ENCODE data around the gene RPS26. TPM values are rescaled to one million over a fixed set of nuclear protein-coding genes. Genes with fewer than 3 reads are reported as not detected.

The RPS26 gene
- total and polyA plus RNA-seq, 2 of the 13 experiments (the other 11 are each of a cell fraction or from before 2014, with no cell fraction given) = 150 to 421 TPM

DNA sequence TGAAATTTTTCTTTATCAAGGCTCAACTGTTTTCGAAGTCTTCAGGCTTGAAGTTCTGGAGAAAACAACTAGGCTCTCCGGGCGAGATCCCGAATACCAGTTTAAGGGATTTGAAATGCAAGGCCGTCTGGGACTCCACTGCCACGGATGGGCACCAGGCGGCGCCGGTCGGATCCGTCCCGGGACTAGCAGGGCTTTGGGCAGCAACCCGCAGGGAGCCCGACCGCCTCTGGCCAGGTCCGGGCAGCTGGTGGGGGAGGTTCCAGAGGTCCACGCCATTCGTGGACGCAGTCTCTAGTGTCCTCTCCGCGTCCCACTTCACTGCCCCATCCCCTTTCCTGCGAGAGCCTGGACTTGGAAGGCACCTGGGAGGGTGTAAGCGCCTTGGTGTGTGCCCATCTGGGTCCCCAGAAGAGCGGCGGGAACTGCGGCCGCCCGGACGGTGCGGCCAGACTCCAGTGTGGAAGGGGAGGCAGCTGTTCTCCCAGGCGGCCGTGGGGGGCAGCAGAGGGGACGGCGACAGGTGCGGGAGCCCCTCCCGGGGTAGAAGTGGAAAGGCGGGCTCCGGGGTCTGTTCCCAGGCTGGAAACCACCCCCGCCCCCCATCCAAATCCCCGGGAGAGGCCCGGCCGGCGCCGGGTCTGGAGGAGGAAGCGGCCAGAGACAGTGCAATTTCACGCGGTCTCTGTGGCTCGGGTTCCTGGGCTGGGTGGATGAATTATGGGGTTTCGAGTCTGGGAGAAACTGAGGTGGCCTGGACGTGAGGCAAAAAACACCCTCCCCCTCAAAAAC is 37.4 kb downstream of the RPS26 start (continued):
- TF ChIP-seq, protein P1, sequence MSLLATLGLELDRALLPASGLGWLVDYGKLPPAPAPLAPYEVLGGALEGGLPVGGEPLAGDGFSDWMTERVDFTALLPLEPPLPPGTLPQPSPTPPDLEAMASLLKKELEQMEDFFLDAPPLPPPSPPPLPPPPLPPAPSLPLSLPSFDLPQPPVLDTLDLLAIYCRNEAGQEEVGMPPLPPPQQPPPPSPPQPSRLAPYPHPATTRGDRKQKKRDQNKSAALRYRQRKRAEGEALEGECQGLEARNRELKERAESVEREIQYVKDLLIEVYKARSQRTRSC (CRISPR knock-in tag; IDR thresholded peaks at IDR 0.05; ENCODE audit: low read depth) = no peak
- TF ChIP-seq ZNF205 (CRISPR knock-in tag; IDR thresholded peaks at IDR 0.05) (peak; percentile 62; the same call in 1 of the 2 replicates), ZNF776 (CRISPR knock-in tag; IDR thresholded peaks at IDR 0.05) (peak; percentile 1; the same call in 1 of the 2 replicates), RFX3 (CRISPR knock-in tag; IDR thresholded peaks at IDR 0.05) (no peak), ZNF589 (CRISPR knock-in tag; conservative IDR thresholded peaks at IDR 0.05) (no peak), ATF1 (CRISPR knock-in tag; IDR thresholded peaks at IDR 0.05) (no peak), RFXANK (CRISPR knock-in tag; IDR thresholded peaks at IDR 0.05) (no peak), TCF7L2 (IDR thresholded peaks at IDR 0.05; ENCODE audit: low read depth, low read length) (no peak), GPN1 (CRISPR knock-in tag; IDR thresholded peaks at IDR 0.05; ENCODE audit: borderline replicate concordance) (no peak), HNRNPUL1 (IDR thresholded peaks at IDR 0.05; ENCODE audit: low read depth, low read length) (no peak), ZNF329 (CRISPR knock-in tag; IDR thresholded peaks at IDR 0.05; ENCODE audit: low read depth) (no peak), DMAP1 (CRISPR knock-in tag; IDR thresholded peaks at IDR 0.05) (peak; percentile 18; the same call in 1 of the 2 replicates), HNRNPL (IDR thresholded peaks at IDR 0.05; ENCODE audit: low read depth, low read length) (peak; percentile 91), U2AF1 (optimal IDR thresholded peaks at IDR 0.05; ENCODE audit: low read depth, low read length) (no peak), ZNF264 (CRISPR knock-in tag; IDR thresholded peaks at IDR 0.05) (0 out of 2 replicates have a peak, but pooled peaks have one; percentile 22), MTA1 (CRISPR knock-in tag; IDR thresholded peaks at IDR 0.05; ENCODE audit: borderline replicate concordance) (no peak), MED13 (CRISPR knock-in tag; IDR thresholded peaks at IDR 0.05) (no peak), KDM2A (CRISPR knock-in tag; IDR thresholded peaks at IDR 0.05; ENCODE audit: borderline replicate concordance, low read depth) (peak; percentile 89), FOXM1 (CRISPR knock-in tag; IDR thresholded peaks at IDR 0.05) (no peak), ZNF773 (CRISPR knock-in tag; IDR thresholded peaks at IDR 0.05; ENCODE audit: borderline replicate concordance) (no peak), EZH2 (conservative IDR thresholded peaks at IDR 0.05; ENCODE audit: low read depth, low read length) (no peak), ZNF101 (CRISPR knock-in tag; IDR thresholded peaks at IDR 0.05; ENCODE audit: borderline replicate concordance, low read depth) (no peak)
- TF ChIP-seq, protein P2, sequence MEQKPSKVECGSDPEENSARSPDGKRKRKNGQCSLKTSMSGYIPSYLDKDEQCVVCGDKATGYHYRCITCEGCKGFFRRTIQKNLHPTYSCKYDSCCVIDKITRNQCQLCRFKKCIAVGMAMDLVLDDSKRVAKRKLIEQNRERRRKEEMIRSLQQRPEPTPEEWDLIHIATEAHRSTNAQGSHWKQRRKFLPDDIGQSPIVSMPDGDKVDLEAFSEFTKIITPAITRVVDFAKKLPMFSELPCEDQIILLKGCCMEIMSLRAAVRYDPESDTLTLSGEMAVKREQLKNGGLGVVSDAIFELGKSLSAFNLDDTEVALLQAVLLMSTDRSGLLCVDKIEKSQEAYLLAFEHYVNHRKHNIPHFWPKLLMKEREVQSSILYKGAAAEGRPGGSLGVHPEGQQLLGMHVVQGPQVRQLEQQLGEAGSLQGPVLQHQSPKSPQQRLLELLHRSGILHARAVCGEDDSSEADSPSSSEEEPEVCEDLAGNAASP (CRISPR knock-in tag; IDR thresholded peaks at IDR 0.05; ENCODE audit: borderline replicate concordance) = 0 out of 2 replicates have a peak, but pooled peaks have one; percentile 34
- TF ChIP-seq, protein P3, sequence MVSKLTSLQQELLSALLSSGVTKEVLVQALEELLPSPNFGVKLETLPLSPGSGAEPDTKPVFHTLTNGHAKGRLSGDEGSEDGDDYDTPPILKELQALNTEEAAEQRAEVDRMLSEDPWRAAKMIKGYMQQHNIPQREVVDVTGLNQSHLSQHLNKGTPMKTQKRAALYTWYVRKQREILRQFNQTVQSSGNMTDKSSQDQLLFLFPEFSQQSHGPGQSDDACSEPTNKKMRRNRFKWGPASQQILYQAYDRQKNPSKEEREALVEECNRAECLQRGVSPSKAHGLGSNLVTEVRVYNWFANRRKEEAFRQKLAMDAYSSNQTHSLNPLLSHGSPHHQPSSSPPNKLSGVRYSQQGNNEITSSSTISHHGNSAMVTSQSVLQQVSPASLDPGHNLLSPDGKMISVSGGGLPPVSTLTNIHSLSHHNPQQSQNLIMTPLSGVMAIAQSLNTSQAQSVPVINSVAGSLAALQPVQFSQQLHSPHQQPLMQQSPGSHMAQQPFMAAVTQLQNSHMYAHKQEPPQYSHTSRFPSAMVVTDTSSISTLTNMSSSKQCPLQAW (CRISPR knock-in tag; IDR thresholded peaks at IDR 0.05) = peak; percentile 25; the same call in 1 of the 2 replicates
- TF ChIP-seq, protein P4, sequence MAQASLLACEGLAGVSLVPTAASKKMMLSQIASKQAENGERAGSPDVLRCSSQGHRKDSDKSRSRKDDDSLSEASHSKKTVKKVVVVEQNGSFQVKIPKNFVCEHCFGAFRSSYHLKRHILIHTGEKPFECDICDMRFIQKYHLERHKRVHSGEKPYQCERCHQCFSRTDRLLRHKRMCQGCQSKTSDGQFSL (CRISPR knock-in tag; IDR thresholded peaks at IDR 0.05) = peak; percentile 76
- TF ChIP-seq, protein P5, sequence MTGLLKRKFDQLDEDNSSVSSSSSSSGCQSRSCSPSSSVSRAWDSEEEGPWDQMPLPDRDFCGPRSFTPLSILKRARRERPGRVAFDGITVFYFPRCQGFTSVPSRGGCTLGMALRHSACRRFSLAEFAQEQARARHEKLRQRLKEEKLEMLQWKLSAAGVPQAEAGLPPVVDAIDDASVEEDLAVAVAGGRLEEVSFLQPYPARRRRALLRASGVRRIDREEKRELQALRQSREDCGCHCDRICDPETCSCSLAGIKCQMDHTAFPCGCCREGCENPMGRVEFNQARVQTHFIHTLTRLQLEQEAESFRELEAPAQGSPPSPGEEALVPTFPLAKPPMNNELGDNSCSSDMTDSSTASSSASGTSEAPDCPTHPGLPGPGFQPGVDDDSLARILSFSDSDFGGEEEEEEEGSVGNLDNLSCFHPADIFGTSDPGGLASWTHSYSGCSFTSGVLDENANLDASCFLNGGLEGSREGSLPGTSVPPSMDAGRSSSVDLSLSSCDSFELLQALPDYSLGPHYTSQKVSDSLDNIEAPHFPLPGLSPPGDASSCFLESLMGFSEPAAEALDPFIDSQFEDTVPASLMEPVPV (CRISPR knock-in tag; IDR thresholded peaks at IDR 0.05) = no peak
